Measurements from ENCODE around the gene ADAMTS16.

ADAMTS16 gene

GRCh38 chr5:5290674-5291334 lies 150.7 kb downstream of the ADAMTS16 start:
- no peak for DNase-seq

GRCh38 chr5:5291357-5291756 lies 151.2 kb downstream of the ADAMTS16 start:
- no peak for DNase-seq

- DNase-seq, result no peak
These were observed 152.9 kb downstream of the ADAMTS16 start for GRCh38 chr5:5293029-5293428.

GRCh38 chr5:5294429-5294828 lies 154.3 kb downstream of the ADAMTS16 start:
- DNase-seq, result no peak

GRCh38 chr5:5295351-5295750 lies 155.2 kb downstream of the ADAMTS16 start:
- no peak for DNase-seq

- DNase-seq, result no peak
These were observed 155.9 kb downstream of the ADAMTS16 start for GRCh38 chr5:5296051-5296450.

GRCh38 chr5:5297432-5298067 lies 157.4 kb downstream of the ADAMTS16 start:
- no peak for DNase-seq

GRCh38 chr5:5298068-5298633 lies 158.0 kb downstream of the ADAMTS16 start:
- DNase-seq, result no peak

- no peak for DNase-seq
These were observed 158.9 kb downstream of the ADAMTS16 start for GRCh38 chr5:5298841-5299541.

- DNase-seq, result no peak
These were observed 161.0 kb downstream of the ADAMTS16 start for GRCh38 chr5:5301176-5301575.

- DNase-seq, result no peak
These were observed 162.1 kb downstream of the ADAMTS16 start for GRCh38 chr5:5302201-5302600.

- DNase-seq, result no peak
These were observed 163.1 kb downstream of the ADAMTS16 start for GRCh38 chr5:5303242-5303641.

- no peak for DNase-seq
These were observed 164.4 kb downstream of the ADAMTS16 start for GRCh38 chr5:5304361-5305020.

GRCh38 chr5:5306696-5307095 lies 166.6 kb downstream of the ADAMTS16 start:
- no peak for DNase-seq

GRCh38 chr5:5308319-5308718 lies 168.2 kb downstream of the ADAMTS16 start:
- DNase-seq, result no peak

GRCh38 chr5:5309645-5310044 lies 169.5 kb downstream of the ADAMTS16 start:
- no peak for DNase-seq

GRCh38 chr5:5313101-5313635 lies 173.0 kb downstream of the ADAMTS16 start:
- DNase-seq, result no peak

GRCh38 chr5:5314166-5314565 lies 174.0 kb downstream of the ADAMTS16 start:
- DNase-seq, result no peak

GRCh38 chr5:5314626-5315025 lies 174.5 kb downstream of the ADAMTS16 start:
- no peak for DNase-seq

GRCh38 chr5:5315068-5315980 lies 175.2 kb downstream of the ADAMTS16 start:
- no peak for DNase-seq

GRCh38 chr5:5316334-5316733 lies 176.2 kb downstream of the ADAMTS16 start:
- no peak for DNase-seq

- no peak for DNase-seq
These were observed 177.8 kb downstream of the ADAMTS16 start for GRCh38 chr5:5317976-5318375.
